Loucy (cell line): ENCODE data around the gene EZH2.

ENCODE experiments used
- H2AFZ ChIP-seq: fragments of 200-600 bp; sonication (generic); 2 replicates; pipeline ENCODE4 v1.6.0; 2016; ENCODE audit warnings: antibody characterized with exemption, mild to moderate bottlenecking, low read length, moderate library complexity
- H3F3A ChIP-seq: fragments of 200-600 bp; 2 replicates; pipeline ENCODE4 v1.6.0; 2016; ENCODE audit warnings: antibody characterized with exemption, low read depth, mild to moderate bottlenecking
- H3K27me3 ChIP-seq: fragments of 200-600 bp; sonication (generic); 2 replicates; pipeline ENCODE4 v1.6.1; 2014; ENCODE audit warnings: low read length, mild to moderate bottlenecking; ENCODE audit not compliant: insufficient read depth, poor library complexity, severe bottlenecking
- H3K36me3 ChIP-seq: fragments of 200-600 bp; sonication (generic); 2 replicates; pipeline ENCODE4 v1.6.1; 2016; ENCODE audit warnings: low read length; ENCODE audit not compliant: insufficient read depth
- H3K4me1 ChIP-seq: fragments of 200-600 bp; sonication (generic); 2 replicates; pipeline ENCODE4 v1.5.1; 2014; ENCODE audit warnings: low read length, mild to moderate bottlenecking; ENCODE audit not compliant: insufficient read depth, poor library complexity, severe bottlenecking
- H3K4me2 ChIP-seq: fragments of 200-600 bp; sonication (generic); 2 replicates; pipeline ENCODE4 v1.6.0; 2014; ENCODE audit warnings: antibody characterized with exemption, low read length, low read depth, mild to moderate bottlenecking; ENCODE audit not compliant: poor library complexity, severe bottlenecking
- H3K4me3 ChIP-seq: fragments of 200-600 bp; sonication (generic); 2 replicates; pipeline ENCODE4 v1.5.1; 2014; ENCODE audit warnings: low read length, mild to moderate bottlenecking, mixed read lengths; ENCODE audit not compliant: poor library complexity, severe bottlenecking
- H3K79me2 ChIP-seq: fragments of 200-600 bp; sonication (generic); 2 replicates; pipeline ENCODE4 v1.6.1; 2014; ENCODE audit warnings: low read length; ENCODE audit not compliant: insufficient read depth
- H3K9ac ChIP-seq: fragments of 200-600 bp; sonication (generic); 2 replicates; pipeline ENCODE4 v1.6.0; 2014; ENCODE audit warnings: mild to moderate bottlenecking, low read depth, low read length, moderate library complexity; ENCODE audit not compliant: poor library complexity, severe bottlenecking
- H3K9me2 ChIP-seq: fragments of 200-600 bp; sonication (generic); replicated peaks from 2 replicates; pipeline ENCODE4 v1.6.1; 2016; ENCODE audit warnings: low read depth, low read length, mixed read lengths
- H3K9me3 ChIP-seq: fragments of 200-600 bp; sonication (generic); 2 replicates; pipeline ENCODE4 v1.6.1; 2014; ENCODE audit warnings: mild to moderate bottlenecking, antibody characterized with exemption, low read length, low read depth; ENCODE audit not compliant: insufficient read depth
- H4K20me1 ChIP-seq: fragments of 200-600 bp; sonication (generic); 2 replicates; pipeline ENCODE4 v1.6.0; 2014; ENCODE audit warnings: antibody characterized with exemption, low read length, mild to moderate bottlenecking; ENCODE audit not compliant: insufficient read depth, poor library complexity, severe bottlenecking
- EZH2phosphoT487 ChIP-seq: fragments of 200-600 bp; IDR thresholded peaks from 2 replicates; pipeline ENCODE4 v1.6.1; 2018; ENCODE audit warnings: antibody characterized with exemption, mild to moderate bottlenecking, moderate library complexity, borderline replicate concordance
- TF ChIP-seq, protein P1 (sequence below): fragments of 200-600 bp; sonication (generic); conservative IDR thresholded peaks from 2 replicates; pipeline ENCODE4 v1.5.1; 2014; ENCODE audit warnings: mild to moderate bottlenecking, antibody characterized with exemption, low read length

EZH2 gene

DNA sequence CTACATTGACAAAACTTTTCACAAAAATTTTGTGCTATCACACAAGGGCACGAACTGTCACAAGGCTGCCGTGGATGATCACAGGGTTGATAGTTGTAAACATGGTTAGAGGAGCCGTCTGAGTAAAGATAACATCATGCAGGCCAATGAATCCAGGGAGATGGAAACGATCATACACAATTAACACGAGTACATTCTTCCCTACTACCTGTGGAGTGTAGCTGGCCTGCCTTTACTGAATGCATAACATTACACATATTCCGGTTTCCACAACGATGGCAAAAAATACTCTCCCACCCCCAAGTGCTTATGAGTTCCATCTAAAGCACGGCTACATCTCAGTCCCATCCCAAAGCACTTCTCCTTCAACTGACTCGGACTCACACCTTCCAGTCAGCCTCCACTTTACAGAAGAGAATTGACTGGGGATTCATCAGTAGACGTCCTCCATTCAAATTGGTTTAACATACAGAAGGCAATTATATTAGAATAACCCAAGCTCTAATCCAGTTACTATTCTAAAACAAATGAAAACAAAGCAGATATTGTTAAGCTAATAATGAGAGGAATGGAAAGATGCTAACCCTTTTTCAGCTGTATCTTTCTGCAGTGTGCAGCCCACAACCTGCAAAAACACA lies 69.0 kb downstream of the EZH2 start:
- H3K4me3 ChIP-seq = no peak overlapping the region
- H2AFZ ChIP-seq = no peak overlapping the region
- TF ChIP-seq, protein P1, sequence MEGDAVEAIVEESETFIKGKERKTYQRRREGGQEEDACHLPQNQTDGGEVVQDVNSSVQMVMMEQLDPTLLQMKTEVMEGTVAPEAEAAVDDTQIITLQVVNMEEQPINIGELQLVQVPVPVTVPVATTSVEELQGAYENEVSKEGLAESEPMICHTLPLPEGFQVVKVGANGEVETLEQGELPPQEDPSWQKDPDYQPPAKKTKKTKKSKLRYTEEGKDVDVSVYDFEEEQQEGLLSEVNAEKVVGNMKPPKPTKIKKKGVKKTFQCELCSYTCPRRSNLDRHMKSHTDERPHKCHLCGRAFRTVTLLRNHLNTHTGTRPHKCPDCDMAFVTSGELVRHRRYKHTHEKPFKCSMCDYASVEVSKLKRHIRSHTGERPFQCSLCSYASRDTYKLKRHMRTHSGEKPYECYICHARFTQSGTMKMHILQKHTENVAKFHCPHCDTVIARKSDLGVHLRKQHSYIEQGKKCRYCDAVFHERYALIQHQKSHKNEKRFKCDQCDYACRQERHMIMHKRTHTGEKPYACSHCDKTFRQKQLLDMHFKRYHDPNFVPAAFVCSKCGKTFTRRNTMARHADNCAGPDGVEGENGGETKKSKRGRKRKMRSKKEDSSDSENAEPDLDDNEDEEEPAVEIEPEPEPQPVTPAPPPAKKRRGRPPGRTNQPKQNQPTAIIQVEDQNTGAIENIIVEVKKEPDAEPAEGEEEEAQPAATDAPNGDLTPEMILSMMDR = no peak
- TF ChIP-seq EZH2phosphoT487 = no peak
- no peak overlapping the region for H3K9ac ChIP-seq
- H3K4me2 ChIP-seq = no peak overlapping the region
- no peaks in the 10 kb centered on the region for H3K79me2 ChIP-seq
- no peaks in the 10 kb centered on the region for H3F3A ChIP-seq
- H3K36me3 ChIP-seq = no peaks in the 10 kb centered on the region
- no peaks in the 10 kb centered on the region for H4K20me1 ChIP-seq
- H3K9me3 ChIP-seq = no peaks in the 10 kb centered on the region
- H3K4me1 ChIP-seq = peaks cover 6% of the 10 kb centered on the region
- H3K27me3 ChIP-seq = no peaks in the 10 kb centered on the region
- no peaks in the 10 kb centered on the region for H3K9me2 ChIP-seq

DNA sequence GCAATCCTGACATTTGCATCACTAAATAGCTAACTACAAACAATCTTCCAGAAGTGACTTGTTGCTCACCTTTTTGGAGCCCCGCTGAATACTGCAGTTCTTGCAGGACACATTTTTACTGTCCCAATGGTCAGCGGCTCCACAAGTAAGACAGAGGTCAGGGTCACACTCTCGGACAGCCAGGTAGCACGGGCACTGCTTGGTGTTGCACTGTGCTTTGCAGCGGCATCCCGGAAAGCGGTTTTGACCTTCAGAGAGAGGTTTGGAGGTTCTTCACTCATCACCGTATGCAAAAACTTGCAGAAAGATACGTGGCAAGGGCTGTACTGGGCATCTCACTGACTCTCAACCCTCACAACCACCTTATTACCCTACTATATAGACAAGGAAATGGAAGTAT lies 70.2 kb downstream of the EZH2 start:
- H3K4me2 ChIP-seq = no peak overlapping the region
- H3F3A ChIP-seq = no peaks in the 10 kb centered on the region
- H3K9me3 ChIP-seq = no peaks in the 10 kb centered on the region
- no peaks in the 10 kb centered on the region for H3K79me2 ChIP-seq
- TF ChIP-seq, protein P1 = no peak
- no peak for TF ChIP-seq EZH2phosphoT487
- no peaks in the 10 kb centered on the region for H3K36me3 ChIP-seq
- H3K4me1 ChIP-seq = peaks cover 6% of the 10 kb centered on the region
- H3K27me3 ChIP-seq = no peaks in the 10 kb centered on the region
- H4K20me1 ChIP-seq = no peaks in the 10 kb centered on the region
- no peak overlapping the region for H3K4me3 ChIP-seq
- no peak overlapping the region for H2AFZ ChIP-seq
- H3K9me2 ChIP-seq = no peaks in the 10 kb centered on the region
- H3K9ac ChIP-seq = no peak overlapping the region

DNA sequence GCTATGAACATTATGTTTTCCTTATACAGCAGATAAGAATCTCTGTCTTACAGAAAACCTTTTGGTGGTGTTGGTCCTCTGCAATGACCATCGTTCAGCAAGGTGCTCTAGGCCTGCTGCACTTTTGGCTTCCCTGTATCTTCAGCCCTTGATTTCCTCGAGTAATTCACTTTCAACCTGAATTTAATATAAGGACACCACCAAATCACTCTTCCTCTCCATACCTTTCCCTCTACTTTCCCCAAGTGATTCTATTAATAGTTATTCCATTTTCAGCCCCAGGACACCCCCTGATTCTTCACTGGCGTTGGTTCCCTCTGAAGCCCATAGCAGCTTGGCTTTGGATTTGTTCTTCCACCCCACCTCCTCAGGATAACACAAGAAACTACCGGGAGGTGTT lies 72.2 kb downstream of the EZH2 start:
- no peaks in the 10 kb centered on the region for H3K9me3 ChIP-seq
- H2AFZ ChIP-seq = no peak overlapping the region
- TF ChIP-seq, protein P1 = no peak
- no peak for TF ChIP-seq EZH2phosphoT487
- no peaks in the 10 kb centered on the region for H4K20me1 ChIP-seq
- no peak overlapping the region for H3K4me3 ChIP-seq
- no peak overlapping the region for H3K9ac ChIP-seq
- H3K36me3 ChIP-seq = no peaks in the 10 kb centered on the region
- H3K4me1 ChIP-seq = peaks cover 6% of the 10 kb centered on the region
- no peaks in the 10 kb centered on the region for H3K79me2 ChIP-seq
- no peak overlapping the region for H3K4me2 ChIP-seq
- no peaks in the 10 kb centered on the region for H3K9me2 ChIP-seq
- H3F3A ChIP-seq = no peaks in the 10 kb centered on the region
- H3K27me3 ChIP-seq = no peaks in the 10 kb centered on the region
